ENCODE measurements around the gene MADD.
A peak's percentile ranks its signal among the peaks of the same experiment; 100 is the strongest.

Gene MADD

GRCh38 chr11:47253660-47254059 is 16.3 kb upstream of the MADD start:
- no peak for DNase-seq

GRCh38 chr11:47254386-47254785 is 15.5 kb upstream of the MADD start:
- DNase-seq: no peak

- DNase-seq: no peak
Measured at GRCh38 chr11:47256374-47256773, 13.6 kb upstream of the MADD start.

DNA sequence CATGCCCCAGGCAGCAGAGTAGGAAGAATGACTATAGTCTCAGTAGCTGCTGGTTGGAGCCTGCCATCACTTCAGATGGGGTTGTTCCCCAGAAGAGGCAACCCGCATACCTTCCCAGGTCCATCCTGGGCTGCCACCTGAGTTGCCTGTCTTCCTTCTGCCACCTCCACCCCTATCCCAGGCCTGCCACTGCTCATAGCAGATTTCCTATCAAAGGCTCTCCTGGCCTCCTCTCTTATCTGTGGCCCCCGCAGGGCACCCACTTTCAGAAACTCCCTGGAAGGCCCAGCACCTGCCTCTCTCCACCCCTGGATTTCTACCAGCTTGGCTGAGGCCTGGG is 12.8 kb upstream of the MADD start:
- no peak for DNase-seq

GRCh38 chr11:47257517-47258316 is 12.2 kb upstream of the MADD start, which contains the start of gene NR1H3:
NR1H3 (plus strand) TSS chr11:47257996; CDS start chr11:47259217, 1,221 bp downstream.
- no peak for DNase-seq

GRCh38 chr11:47258317-47258902 is 11.5 kb upstream of the MADD start:
- no peak for DNase-seq

DNA sequence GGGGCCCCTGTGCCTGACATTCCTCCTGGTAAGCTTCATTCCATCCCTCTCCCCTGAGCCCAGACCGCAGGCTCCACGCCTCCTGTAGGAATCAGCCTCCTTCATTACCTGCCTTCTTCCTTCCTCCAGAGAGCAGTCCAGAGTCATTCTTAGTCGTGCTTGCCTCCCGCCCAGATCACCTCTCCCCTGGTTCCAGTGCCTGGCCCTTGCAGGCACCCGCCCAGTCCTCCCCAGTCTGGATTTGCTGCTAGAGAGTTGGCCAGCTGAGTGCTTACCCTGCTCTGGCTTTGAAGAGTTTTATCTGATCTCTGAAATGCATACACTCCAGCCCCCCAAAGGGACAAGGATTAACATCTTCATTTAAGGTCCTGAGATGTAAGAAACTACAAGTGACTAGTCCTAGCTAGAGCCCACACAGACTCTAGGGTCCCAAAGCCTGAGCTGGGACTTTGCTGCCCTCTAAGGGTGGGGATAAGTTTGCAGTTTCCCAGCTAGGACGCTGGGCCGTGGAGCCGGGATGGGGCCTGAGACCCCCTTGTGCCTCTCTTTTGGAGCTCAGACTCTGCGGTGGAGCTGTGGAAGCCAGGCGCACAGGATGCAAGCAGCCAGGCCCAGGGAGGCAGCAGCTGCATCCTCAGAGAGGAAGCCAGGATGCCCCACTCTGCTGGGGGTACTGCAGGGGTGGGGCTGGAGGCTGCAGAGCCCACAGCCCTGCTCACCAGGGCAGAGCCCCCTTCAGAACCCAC is 10.5 kb upstream of the MADD start:
- no peak for DNase-seq

DNA sequence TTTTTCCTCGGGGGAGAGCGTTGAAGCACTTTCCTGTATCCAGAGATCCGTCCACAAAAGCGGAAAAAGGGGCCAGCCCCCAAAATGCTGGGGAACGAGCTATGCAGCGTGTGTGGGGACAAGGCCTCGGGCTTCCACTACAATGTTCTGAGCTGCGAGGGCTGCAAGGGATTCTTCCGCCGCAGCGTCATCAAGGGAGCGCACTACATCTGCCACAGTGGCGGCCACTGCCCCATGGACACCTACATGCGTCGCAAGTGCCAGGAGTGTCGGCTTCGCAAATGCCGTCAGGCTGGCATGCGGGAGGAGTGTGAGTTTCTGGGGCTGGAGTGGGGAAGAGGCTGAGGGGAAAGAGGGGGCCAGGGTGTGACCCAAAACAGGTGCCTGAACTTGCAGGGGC is 9.6 kb upstream of the MADD start:
- no peak for DNase-seq

DNA sequence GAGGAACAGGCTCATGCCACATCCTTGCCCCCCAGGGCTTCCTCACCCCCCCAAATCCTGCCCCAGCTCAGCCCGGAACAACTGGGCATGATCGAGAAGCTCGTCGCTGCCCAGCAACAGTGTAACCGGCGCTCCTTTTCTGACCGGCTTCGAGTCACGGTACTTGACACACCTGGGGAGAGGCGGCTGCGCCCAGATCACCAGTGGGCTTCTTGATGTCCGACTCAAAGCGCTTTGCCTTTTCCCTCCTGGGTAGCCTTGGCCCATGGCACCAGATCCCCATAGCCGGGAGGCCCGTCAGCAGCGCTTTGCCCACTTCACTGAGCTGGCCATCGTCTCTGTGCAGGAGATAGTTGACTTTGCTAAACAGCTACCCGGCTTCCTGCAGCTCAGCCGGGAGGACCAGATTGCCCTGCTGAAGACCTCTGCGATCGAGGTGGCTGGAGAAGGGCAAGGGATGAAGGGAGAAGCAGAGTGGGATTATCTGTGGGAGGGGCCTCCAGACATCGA is 8.6 kb upstream of the MADD start:
- DNase-seq: no peak

- no peak for DNase-seq
Measured at GRCh38 chr11:47264119-47264518, 5.8 kb upstream of the MADD start.

GRCh38 chr11:47264521-47264920 is 5.4 kb upstream of the MADD start:
- DNase-seq: no peak

DNA sequence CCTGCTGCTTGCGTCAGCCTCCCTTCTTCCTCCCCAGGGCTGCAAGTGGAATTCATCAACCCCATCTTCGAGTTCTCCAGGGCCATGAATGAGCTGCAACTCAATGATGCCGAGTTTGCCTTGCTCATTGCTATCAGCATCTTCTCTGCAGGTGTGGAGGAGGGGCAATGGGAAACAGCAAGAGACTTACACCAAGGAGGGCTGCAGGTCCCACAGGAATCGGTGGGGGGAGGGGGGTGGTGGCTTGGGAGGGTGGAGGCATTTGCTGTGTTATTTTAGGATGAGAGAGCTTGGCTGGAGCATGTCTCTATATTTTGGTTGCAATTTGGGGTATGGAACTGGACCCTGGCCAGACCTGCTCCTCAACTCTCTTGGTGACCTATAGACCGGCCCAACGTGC is 2.1 kb upstream of the MADD start:
- no peak for DNase-seq

DNA sequence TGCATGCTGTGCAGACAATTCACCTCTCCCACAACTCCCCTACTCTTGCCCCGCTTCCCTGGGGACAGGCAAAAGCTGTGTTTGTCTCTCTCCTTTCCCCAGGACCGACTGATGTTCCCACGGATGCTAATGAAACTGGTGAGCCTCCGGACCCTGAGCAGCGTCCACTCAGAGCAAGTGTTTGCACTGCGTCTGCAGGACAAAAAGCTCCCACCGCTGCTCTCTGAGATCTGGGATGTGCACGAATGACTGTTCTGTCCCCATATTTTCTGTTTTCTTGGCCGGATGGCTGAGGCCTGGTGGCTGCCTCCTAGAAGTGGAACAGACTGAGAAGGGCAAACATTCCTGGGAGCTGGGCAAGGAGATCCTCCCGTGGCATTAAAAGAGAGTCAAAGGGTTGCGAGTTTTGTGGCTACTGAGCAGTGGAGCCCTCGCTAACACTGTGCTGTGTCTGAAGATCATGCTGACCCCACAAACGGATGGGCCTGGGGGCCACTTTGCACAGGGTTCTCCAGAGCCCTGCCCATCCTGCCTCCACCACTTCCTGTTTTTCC is 1.4 kb upstream of the MADD start:
- DNase-seq: no peak

- DNase-seq: peak; percentile 82
Measured at GRCh38 chr11:47269002-47269828, 718 bp upstream of the MADD start.

- no peak for DNase-seq
Measured at GRCh38 chr11:47270331-47271271, 668 bp downstream of the MADD start.

- no peak for DNase-seq
Measured at GRCh38 chr11:47271328-47271727, 1.4 kb downstream of the MADD start.

- DNase-seq: peak; percentile 11
Measured at GRCh38 chr11:47271961-47272661, 2.2 kb downstream of the MADD start.

DNA sequence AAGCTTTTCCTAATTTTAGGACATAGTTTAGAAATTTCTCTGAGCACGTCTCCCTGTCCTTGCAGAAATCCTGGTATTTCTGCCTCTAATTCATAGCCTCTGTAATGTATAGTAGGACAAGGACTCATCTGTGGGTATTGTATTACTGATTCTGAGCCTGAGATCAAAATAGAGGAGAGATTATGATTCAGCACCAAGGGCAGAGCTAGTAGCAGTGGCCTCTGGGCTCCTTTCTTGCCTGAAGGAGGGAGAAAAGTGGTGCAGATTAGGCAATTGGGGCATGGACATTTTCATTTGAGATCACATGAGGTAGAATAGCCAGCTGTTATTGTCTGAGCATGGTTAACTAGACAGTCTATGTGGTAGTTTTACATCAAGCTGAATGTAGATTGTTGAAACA is 2.8 kb downstream of the MADD start:
- no peak for DNase-seq

DNA sequence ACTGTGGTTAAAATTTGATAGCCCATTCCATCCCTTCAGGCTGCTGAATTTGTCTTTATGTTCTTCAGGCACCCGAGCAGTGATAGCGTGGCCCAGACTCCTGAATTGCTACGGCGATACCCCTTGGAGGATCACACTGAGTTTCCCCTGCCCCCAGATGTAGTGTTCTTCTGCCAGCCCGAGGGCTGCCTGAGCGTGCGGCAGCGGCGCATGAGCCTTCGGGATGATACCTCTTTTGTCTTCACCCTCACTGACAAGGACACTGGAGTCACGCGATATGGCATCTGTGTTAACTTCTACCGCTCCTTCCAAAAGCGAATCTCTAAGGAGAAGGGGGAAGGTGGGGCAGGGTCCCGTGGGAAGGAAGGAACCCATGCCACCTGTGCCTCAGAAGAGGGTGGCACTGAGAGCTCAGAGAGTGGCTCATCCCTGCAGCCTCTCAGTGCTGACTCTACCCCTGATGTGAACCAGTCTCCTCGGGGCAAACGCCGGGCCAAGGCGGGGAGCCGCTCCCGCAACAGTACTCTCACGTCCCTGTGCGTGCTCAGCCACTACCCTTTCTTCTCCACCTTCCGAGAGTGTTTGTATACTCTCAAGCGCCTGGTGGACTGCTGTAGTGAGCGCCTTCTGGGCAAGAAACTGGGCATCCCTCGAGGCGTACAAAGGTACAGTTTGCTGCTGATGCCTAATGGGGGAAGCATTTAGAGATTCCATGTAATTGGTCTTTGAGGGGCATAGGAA is 4.7 kb downstream of the MADD start:
- no peak for DNase-seq

DNA sequence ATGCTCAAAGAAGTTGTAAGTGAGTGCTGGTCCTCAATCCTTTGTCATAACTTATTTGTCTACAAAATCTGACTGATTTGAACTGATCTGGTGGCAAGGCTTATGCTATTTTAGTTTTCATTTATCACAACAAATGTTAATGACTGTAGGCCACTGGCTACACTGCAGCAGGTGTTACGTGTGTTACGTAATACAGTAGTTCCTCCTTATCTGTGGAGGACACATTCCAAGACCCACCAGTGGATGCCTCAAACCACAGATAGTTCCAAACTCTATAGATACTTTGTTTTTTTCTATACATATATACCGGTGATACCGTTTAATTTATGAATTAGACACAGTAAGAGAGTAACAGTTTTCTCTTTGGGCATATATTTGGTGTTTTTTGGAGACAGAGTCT is 7.0 kb downstream of the MADD start:
- DNase-seq: no peak
